ENCODE measurements around the gene GRK6.
A peak's percentile ranks its signal among the peaks of the same experiment; 100 is the strongest.

- 0 out of 6 replicates have a peak, but pooled peaks of 1 of the 3 experiments have one; percentile 14 for TF ChIP-seq CTCF (IDR thresholded peaks at IDR 0.05 in 2 of 3, conservative IDR thresholded peaks at IDR 0.05 in 1 of 3; ENCODE audit: insufficient read depth in 2 of 3, low read depth in 1 of 3, low read length in 3 of 3)
- TF ChIP-seq TCF7L2 (IDR thresholded peaks at IDR 0.05; ENCODE audit: low read depth, low read length) = no peak
- TF ChIP-seq ZNF175 (CRISPR knock-in tag; IDR thresholded peaks at IDR 0.05; ENCODE audit: low read depth) = no peak
- no peak for TF ChIP-seq MAX (CRISPR knock-in tag; IDR thresholded peaks at IDR 0.05)
- TF ChIP-seq HOMEZ (CRISPR knock-in tag; IDR thresholded peaks at IDR 0.05) = no peak
- no peak for TF ChIP-seq NCOA1 (IDR thresholded peaks at IDR 0.05; ENCODE audit: low read depth)
- no peak for TF ChIP-seq SFPQ (IDR thresholded peaks at IDR 0.05; ENCODE audit: low read depth, low read length)
- TF ChIP-seq EP300 (IDR thresholded peaks at IDR 0.05; ENCODE audit: low read length) = no peak
- no peak for TF ChIP-seq FOXA1 (IDR thresholded peaks at IDR 0.05; ENCODE audit: borderline replicate concordance)
- TF ChIP-seq CHD7 (IDR thresholded peaks at IDR 0.05; ENCODE audit: low read depth, low read length) = no peak
- no peak for TF ChIP-seq GABPA (tag; conservative IDR thresholded peaks at IDR 0.05; ENCODE audit: low read depth)
Measured at GRCh38 chr5:177377851-177378776, 48.4 kb upstream of the GRK6 start.

Measured in K562 (cell line).